Erythroblast (primary cell): ENCODE results near the gene CEP192.
"Not testable (repeated sequence)": the region's sequence is repeated elsewhere in the genome, so short reads cannot be mapped to it uniquely, and the experiment has no call there.

ENCODE experiments used
- GATA1 ChIP-seq: IDR thresholded peaks from 2 replicates; pipeline ENCODE4 v1.6.1; 2011; ENCODE audit warnings: low read depth, mild to moderate bottlenecking, control low read depth, low read length, moderate library complexity
- POLR2A ChIP-seq: IDR thresholded peaks from 2 replicates; pipeline ENCODE4 v1.6.1; 2011; ENCODE audit warnings: mild to moderate bottlenecking, low read length

DNA sequence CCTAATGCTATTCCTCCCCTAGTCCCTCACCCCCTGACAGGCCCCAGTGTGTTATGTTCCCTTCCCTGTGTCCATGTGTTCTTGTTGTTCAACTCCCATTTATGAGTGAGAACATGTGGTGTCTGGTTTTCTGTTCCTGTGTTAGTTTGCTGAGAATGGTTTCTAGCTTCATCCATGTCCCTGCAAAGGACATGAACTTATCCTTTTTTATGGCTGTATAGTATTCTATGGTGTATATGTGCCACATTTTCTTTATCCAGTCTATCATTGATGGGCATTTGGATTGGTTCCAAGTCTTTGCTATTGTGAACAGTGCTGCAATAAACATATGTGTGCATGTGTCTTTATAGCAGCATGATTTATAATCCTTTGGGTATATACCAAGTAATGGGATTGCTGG is 86.9 kb downstream of the CEP192 start:
- not testable (repeated sequence) for TF ChIP-seq POLR2A, GATA1
